ENCODE measurements around the gene BCL2L12. TPM values are rescaled to one million over a fixed set of nuclear protein-coding genes. Genes with fewer than 3 reads are reported as not detected.

BCL2L12 gene
- total and polyA plus RNA-seq, 5 donors, result 8.6 to 15.1 (median 13.6) TPM

GRCh38 chr19:49686503-49687088 is 20.9 kb downstream of the BCL2L12 start:
- Histone ChIP-seq H3K27me3 (ENCODE audit: control insufficient read depth, insufficient read depth) (no peaks in the 10 kb centered on the region), H3K4me1 (ENCODE audit: control insufficient read depth, insufficient read depth, low read length) (no peaks in the 10 kb centered on the region), H3K9me3 (ENCODE audit: control insufficient read depth, low read length) (no peaks in the 10 kb centered on the region), H3K27ac (ENCODE audit: low read length) (no peak overlapping the region), H3K4me3 (ENCODE audit: low read length) (no peak overlapping the region)
- WGBS, result 76% methylated on average over 27 of the region's 27 CpGs
- intact Hi-C loops (cut with DNase I), result loop anchor here in 2 of 4 donors (10.0 kb wide), 2 partner anchors 78 to 168 kb away; partner anchors contain the start of genes AP2A1 (in 1 of the 2), PTOV1 (in 1 of the 2) and TSKS (in 1 of the 2)
- ATAC-seq (no peak), DNase-seq (peak in 2 of 3 donors; percentile 47 to 63)

- Histone ChIP-seq H3K4me3 (ENCODE audit: low read length) (no peak overlapping the region), H3K9me3 (ENCODE audit: control insufficient read depth, low read length) (no peaks in the 10 kb centered on the region), H3K4me1 (ENCODE audit: control insufficient read depth, insufficient read depth, low read length) (no peaks in the 10 kb centered on the region), H3K27ac (ENCODE audit: low read length) (no peak overlapping the region), H3K27me3 (ENCODE audit: control insufficient read depth, insufficient read depth) (no peaks in the 10 kb centered on the region)
- ATAC-seq (no peak), DNase-seq (peak in 2 of 3 donors; percentile 28 to 64)
- WGBS, result 58% methylated on average over 12 of the region's 12 CpGs
- intact Hi-C loops (cut with DNase I), result loop anchor here in 2 of 4 donors (10.0 kb wide), 2 partner anchors 78 to 168 kb away; partner anchors contain the start of genes AP2A1 (in 1 of the 2), PTOV1 (in 1 of the 2) and TSKS (in 1 of the 2)
These were observed 21.4 kb downstream of the BCL2L12 start for GRCh38 chr19:49687150-49687549.

GRCh38 chr19:49687566-49688316 is 22.0 kb downstream of the BCL2L12 start:
- Histone ChIP-seq H3K9me3 (ENCODE audit: control insufficient read depth, low read length) (no peaks in the 10 kb centered on the region), H3K4me1 (ENCODE audit: control insufficient read depth, insufficient read depth, low read length) (no peaks in the 10 kb centered on the region), H3K4me3 (ENCODE audit: low read length) (no peak overlapping the region), H3K27ac (ENCODE audit: low read length) (no peak overlapping the region), H3K27me3 (ENCODE audit: control insufficient read depth, insufficient read depth) (no peaks in the 10 kb centered on the region)
- DNase-seq, result peak in 2 of 3 donors; percentile 55 to 69
- intact Hi-C loops (cut with DNase I), result loop anchor here in 2 of 4 donors (10.0 kb wide), 2 partner anchors 77 to 167 kb away; partner anchors contain the start of genes AP2A1 (in 1 of the 2), PTOV1 (in 1 of the 2) and TSKS (in 1 of the 2)
- no peak for ATAC-seq
- 56% methylated on average over 26 of the region's 26 CpGs for WGBS

DNA sequence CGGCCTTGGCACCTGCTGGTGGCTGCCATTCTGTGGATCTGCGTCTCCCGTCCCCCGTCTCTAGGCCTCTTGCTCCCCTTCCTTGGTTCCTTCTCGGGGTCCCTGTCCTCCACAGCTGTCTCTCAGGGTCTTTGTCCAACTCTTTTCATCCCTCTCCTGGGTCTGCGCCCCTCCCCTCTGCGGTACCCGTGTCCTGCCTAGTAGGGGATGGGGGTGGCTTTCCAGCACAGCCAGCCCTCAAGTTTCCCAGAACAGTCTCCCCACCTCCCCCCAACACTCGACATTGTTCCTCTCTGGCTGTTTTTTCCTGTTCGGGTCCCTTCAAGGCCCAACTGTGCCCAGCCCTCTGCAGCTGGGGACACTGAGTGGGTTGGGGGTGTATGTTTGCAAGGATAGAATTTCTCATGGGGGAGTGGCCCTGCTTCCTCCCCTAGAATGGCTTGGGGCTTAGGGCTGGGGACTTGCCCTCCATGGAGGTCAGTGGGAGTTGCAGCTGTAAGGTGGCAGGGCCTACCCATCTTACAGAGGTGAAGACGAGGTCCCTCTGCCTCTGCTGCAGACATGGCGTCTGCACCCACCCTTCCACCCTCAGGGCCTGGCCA is 22.9 kb downstream of the BCL2L12 start:
- Histone ChIP-seq H3K27me3 (ENCODE audit: control insufficient read depth, insufficient read depth) (no peaks in the 10 kb centered on the region), H3K9me3 (ENCODE audit: control insufficient read depth, low read length) (no peaks in the 10 kb centered on the region), H3K27ac (ENCODE audit: low read length) (peak overlapping the region; percentile 29), H3K4me3 (ENCODE audit: low read length) (no peak overlapping the region), H3K4me1 (ENCODE audit: control insufficient read depth, insufficient read depth, low read length) (no peaks in the 10 kb centered on the region)
- 66% methylated on average over 12 of the region's 12 CpGs for WGBS
- DNase-seq, result peak in 2 of 3 donors; percentile 37 to 40
- no peak for ATAC-seq
- intact Hi-C loops (cut with DNase I), result loop anchor here in 2 of 4 donors (10.0 kb wide), 2 partner anchors 76 to 166 kb away; partner anchors contain the start of genes AP2A1 (in 1 of the 2), PTOV1 (in 1 of the 2) and TSKS (in 1 of the 2)

GRCh38 chr19:49689133-49690078 is 23.7 kb downstream of the BCL2L12 start, which contains the start of gene ADM5:
Gene ADM5 (plus strand): TSS chr19:49689594. CDS start chr19:49689838, 244 bp downstream.
- intact Hi-C loops (cut with DNase I), result loop anchor here in 2 of 4 donors (10.0 kb wide), 2 partner anchors 75 to 165 kb away; partner anchors contain the start of genes AP2A1 (in 1 of the 2), PTOV1 (in 1 of the 2) and TSKS (in 1 of the 2)
- H3K9me3 ChIP-seq (ENCODE audit: control insufficient read depth, low read length), result no peaks in the 10 kb centered on the region
- WGBS, result 26% methylated on average over 54 of the region's 54 CpGs
- peak; percentile 13 to 34 for ATAC-seq
- H3K27ac ChIP-seq (ENCODE audit: low read length), result peak within 1 kb of the TSS; percentile 32
- H3K4me1 ChIP-seq (ENCODE audit: control insufficient read depth, insufficient read depth, low read length), result no peaks in the 10 kb centered on the region
- H3K4me3 ChIP-seq (ENCODE audit: low read length), result peak within 1 kb of the TSS; percentile 50
- peak in 2 of 3 donors; percentile 76 to 83 for DNase-seq
- H3K27me3 ChIP-seq (ENCODE audit: control insufficient read depth, insufficient read depth), result no peaks in the 10 kb centered on the region

GRCh38 chr19:49690079-49690655 is 24.4 kb downstream of the BCL2L12 start:
- ATAC-seq, result peak; percentile 2 to 8
- Histone ChIP-seq H3K4me1 (ENCODE audit: control insufficient read depth, insufficient read depth, low read length) (no peaks in the 10 kb centered on the region), H3K4me3 (ENCODE audit: low read length) (peak overlapping the region; percentile 50), H3K27me3 (ENCODE audit: control insufficient read depth, insufficient read depth) (no peaks in the 10 kb centered on the region), H3K9me3 (ENCODE audit: control insufficient read depth, low read length) (no peaks in the 10 kb centered on the region), H3K27ac (ENCODE audit: low read length) (peak overlapping the region; percentile 32)
- intact Hi-C loops (cut with DNase I), result no loop called here
- whole genome bisulfite sequencing, result 7% methylated on average over 39 of the region's 39 CpGs
- peak in 1 of 3 donors; percentile 63 for DNase-seq

DNA sequence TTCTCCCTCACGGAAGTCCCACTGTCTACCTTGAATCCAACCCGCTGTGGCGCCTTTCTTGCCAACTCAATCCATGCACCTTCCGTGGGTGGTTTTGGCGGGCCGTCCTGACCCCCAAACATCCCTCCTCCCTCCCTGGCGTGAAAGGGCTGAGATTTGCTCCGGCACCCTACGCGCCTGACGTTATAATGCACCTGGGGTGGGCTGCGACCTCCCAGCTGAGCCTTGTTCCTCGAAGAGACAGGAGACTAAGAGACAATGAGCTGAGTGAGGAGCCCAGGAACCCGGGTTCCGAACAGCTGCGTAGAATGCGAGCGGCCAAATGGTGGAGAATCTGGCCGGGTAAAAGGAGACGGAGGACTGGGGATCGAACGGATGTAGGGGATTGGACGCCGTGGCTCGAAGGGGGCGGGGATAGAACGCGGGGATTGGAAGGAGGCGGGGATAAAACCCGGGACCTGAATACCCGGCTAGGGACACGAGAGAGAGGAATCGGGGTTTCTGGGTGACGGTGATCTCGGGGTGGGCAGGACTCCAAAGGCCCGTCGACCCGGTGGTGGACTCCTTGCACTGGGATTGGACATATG is 25.0 kb downstream of the BCL2L12 start, which contains the start of gene CPT1C:
TSS of gene CPT1C (plus strand) at position 461 of the 587 bp plus-strand sequence. CDS start 1,137 bp downstream, outside the sequence.
- no peaks in the 10 kb centered on the region for H3K9me3 ChIP-seq (ENCODE audit: control insufficient read depth, low read length)
- peak within 1 kb of the TSS; percentile 50 for H3K4me3 ChIP-seq (ENCODE audit: low read length)
- no peaks in the 10 kb centered on the region for H3K27me3 ChIP-seq (ENCODE audit: control insufficient read depth, insufficient read depth)
- H3K27ac ChIP-seq (ENCODE audit: low read length), result peak within 1 kb of the TSS; percentile 32
- WGBS, result 2% methylated on average over 38 of the region's 38 CpGs
- H3K4me1 ChIP-seq (ENCODE audit: control insufficient read depth, insufficient read depth, low read length), result no peaks in the 10 kb centered on the region
- ATAC-seq (peak; percentile 80 to 86), DNase-seq (peak; percentile 85 to 93 (median 93))
- intact Hi-C loops (cut with DNase I), result no loop called here

DNA sequence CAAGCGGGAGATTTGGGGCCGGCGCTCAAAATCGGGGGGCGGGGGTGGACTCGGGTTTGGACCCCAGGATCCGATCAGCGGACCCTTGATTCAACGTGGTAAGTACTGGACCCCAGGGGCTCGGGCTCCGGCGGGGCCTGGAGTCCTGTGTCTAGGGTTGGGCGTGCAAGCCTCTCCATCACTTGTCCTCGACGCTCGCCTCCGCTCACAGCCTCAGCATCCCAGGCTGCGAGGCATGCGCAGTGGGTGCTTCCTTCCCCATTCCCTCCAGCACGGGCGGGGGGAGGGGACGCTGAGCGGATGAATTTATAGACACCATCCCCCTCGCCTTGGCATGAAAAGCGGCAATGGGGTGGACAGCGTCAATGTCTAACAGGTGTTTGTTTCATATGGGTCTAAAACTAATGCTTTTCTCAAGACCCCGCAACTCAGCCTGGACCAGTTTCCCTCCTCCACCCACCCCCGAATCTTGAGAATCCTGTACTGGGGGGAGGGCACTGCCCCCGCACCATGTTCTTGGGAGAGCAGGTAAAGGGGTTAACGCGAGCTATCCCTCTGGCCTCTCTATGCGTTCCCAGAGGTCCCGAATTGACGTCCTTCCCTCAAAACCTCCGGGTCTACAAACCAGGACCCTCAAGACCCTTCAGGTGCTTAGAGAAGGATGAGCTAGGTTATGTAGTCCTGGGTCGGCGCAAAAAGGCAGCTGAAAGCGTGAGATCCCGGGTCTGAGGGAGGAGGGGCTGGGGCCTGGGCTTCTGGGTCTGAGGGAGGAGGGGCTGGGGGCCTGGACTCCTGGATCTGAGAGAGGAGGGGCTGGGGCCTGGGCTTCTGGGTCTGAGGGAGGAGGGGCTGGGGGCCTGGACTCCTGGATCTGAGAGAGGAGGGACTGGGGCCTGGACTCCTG is 25.8 kb downstream of the BCL2L12 start:
- Histone ChIP-seq H3K4me1 (ENCODE audit: control insufficient read depth, insufficient read depth, low read length) (no peaks in the 10 kb centered on the region), H3K27me3 (ENCODE audit: control insufficient read depth, insufficient read depth) (no peaks in the 10 kb centered on the region), H3K4me3 (ENCODE audit: low read length) (peak overlapping the region; percentile 50), H3K9me3 (ENCODE audit: control insufficient read depth, low read length) (no peaks in the 10 kb centered on the region), H3K27ac (ENCODE audit: low read length) (no peak overlapping the region)
- WGBS, result 8% methylated on average over 39 of the region's 39 CpGs
- intact Hi-C loops (cut with DNase I), result no loop called here
- DNase-seq, result peak; percentile 78 to 91 (median 89)
- peak; percentile 55 to 64 for ATAC-seq

DNA sequence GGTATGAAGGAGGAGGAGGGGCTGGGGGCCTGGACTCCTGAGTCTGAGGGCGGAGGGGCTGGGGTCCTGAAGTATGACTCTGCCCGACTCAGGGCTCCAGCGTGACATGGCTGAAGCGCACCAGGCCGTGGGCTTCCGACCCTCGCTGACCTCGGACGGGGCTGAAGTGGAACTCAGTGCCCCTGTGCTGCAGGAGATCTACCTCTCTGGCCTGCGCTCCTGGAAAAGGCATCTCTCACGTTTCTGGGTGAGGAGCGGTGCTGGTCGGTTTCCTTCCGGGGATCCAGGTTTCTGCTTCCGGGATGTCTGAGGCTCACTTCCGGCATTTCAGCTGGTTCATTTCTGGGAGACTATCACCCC is 26.4 kb downstream of the BCL2L12 start:
- intact Hi-C loops (cut with DNase I), result no loop called here
- no peak overlapping the region for H3K27ac ChIP-seq (ENCODE audit: low read length)
- H3K9me3 ChIP-seq (ENCODE audit: control insufficient read depth, low read length), result no peaks in the 10 kb centered on the region
- ATAC-seq, result no peak
- WGBS, result 70% methylated on average over 16 of the region's 16 CpGs
- peak in 2 of 3 donors; percentile 47 to 51 for DNase-seq
- H3K4me3 ChIP-seq (ENCODE audit: low read length), result no peak overlapping the region
- no peaks in the 10 kb centered on the region for H3K27me3 ChIP-seq (ENCODE audit: control insufficient read depth, insufficient read depth)
- H3K4me1 ChIP-seq (ENCODE audit: control insufficient read depth, insufficient read depth, low read length), result no peaks in the 10 kb centered on the region
